Chondrocyte (in vitro differentiated cells): Measurements from ENCODE around the gene SDCBP2. TPM values are rescaled to one million over a fixed set of nuclear protein-coding genes. Genes with fewer than 3 reads are reported as not detected.
A peak's percentile ranks its signal among the peaks of the same experiment; 100 is the strongest.

Experiments used
- DNase-seq: peaks from one replicate; pipeline ENCODE4 v3.0.0; 2021; ENCODE audit warnings: mixed read lengths, low spot score
- H3K27ac Mint-ChIP-seq: one replicate; pipeline ENCODE4 v1.8.0; 2021; ENCODE audit warnings: mild to moderate bottlenecking, moderate library complexity, mixed read lengths; ENCODE audit not compliant: unreplicated experiment
- H3K27me3 Mint-ChIP-seq: 2 replicates; pipeline ENCODE4 v1.8.0; 2021; ENCODE audit warnings: low read depth, mixed read lengths
- H3K36me3 Mint-ChIP-seq: 2 replicates; pipeline ENCODE4 v1.8.0; 2021; ENCODE audit warnings: low read depth, mixed read lengths
- H3K4me1 Mint-ChIP-seq: 2 replicates; pipeline ENCODE4 v1.8.0; 2021; ENCODE audit warnings: low read depth, mild to moderate bottlenecking, mixed read lengths
- H3K4me3 Mint-ChIP-seq: one replicate; pipeline ENCODE4 v1.8.0; 2021; ENCODE audit warnings: mild to moderate bottlenecking, moderate library complexity, mixed read lengths; ENCODE audit not compliant: unreplicated experiment
- H3K9me3 Mint-ChIP-seq: 2 replicates; pipeline ENCODE4 v1.8.0; 2021; ENCODE audit warnings: low read depth, mixed read lengths
- total RNA-seq: library from RNA; stranded (reverse); gene quantifications from 3 replicates; pipeline ENCODE4 v1.2.1, GENCODE V29; 2021
- TF ChIP-seq, protein P1 (sequence below): fragments of 200-600 bp; sonication (generic); IDR thresholded peaks from 2 replicates; pipeline ENCODE4 v1.5.0; 2021; ENCODE audit warnings: antibody characterized with exemption, mild to moderate bottlenecking, moderate library complexity

SDCBP2 gene
- total RNA-seq, 1 donor from 2014 or later, result 2.3 TPM

GRCh38 chr20:1332749-1333300 lies 3.9 kb upstream of the SDCBP2 start:
- Mint-ChIP-seq H3K4me3 (no peak overlapping the region), H3K36me3 (no peaks in the 10 kb centered on the region), H3K27ac (no peak overlapping the region), H3K27me3 (no peaks in the 10 kb centered on the region), H3K9me3 (no peaks in the 10 kb centered on the region), H3K4me1 (peaks cover 8% of the 10 kb centered on the region)
- TF ChIP-seq, protein P1, sequence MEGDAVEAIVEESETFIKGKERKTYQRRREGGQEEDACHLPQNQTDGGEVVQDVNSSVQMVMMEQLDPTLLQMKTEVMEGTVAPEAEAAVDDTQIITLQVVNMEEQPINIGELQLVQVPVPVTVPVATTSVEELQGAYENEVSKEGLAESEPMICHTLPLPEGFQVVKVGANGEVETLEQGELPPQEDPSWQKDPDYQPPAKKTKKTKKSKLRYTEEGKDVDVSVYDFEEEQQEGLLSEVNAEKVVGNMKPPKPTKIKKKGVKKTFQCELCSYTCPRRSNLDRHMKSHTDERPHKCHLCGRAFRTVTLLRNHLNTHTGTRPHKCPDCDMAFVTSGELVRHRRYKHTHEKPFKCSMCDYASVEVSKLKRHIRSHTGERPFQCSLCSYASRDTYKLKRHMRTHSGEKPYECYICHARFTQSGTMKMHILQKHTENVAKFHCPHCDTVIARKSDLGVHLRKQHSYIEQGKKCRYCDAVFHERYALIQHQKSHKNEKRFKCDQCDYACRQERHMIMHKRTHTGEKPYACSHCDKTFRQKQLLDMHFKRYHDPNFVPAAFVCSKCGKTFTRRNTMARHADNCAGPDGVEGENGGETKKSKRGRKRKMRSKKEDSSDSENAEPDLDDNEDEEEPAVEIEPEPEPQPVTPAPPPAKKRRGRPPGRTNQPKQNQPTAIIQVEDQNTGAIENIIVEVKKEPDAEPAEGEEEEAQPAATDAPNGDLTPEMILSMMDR, result no peak
- DNase-seq, result no peak

GRCh38 chr20:1331801-1332453 lies 3.0 kb upstream of the SDCBP2 start:
- peaks cover 8% of the 10 kb centered on the region for H3K4me1 Mint-ChIP-seq
- H3K36me3 Mint-ChIP-seq, result no peaks in the 10 kb centered on the region
- no peaks in the 10 kb centered on the region for H3K9me3 Mint-ChIP-seq
- TF ChIP-seq, protein P1, result no peak
- H3K27me3 Mint-ChIP-seq, result no peaks in the 10 kb centered on the region
- DNase-seq, result no peak
- no peak overlapping the region for H3K4me3 Mint-ChIP-seq
- no peak overlapping the region for H3K27ac Mint-ChIP-seq

GRCh38 chr20:1331101-1331500 lies 2.2 kb upstream of the SDCBP2 start:
- no peaks in the 10 kb centered on the region for H3K9me3 Mint-ChIP-seq
- no peak for DNase-seq
- H3K27me3 Mint-ChIP-seq, result no peaks in the 10 kb centered on the region
- no peak overlapping the region for H3K27ac Mint-ChIP-seq
- H3K36me3 Mint-ChIP-seq, result no peaks in the 10 kb centered on the region
- TF ChIP-seq, protein P1, result no peak
- peaks cover 8% of the 10 kb centered on the region for H3K4me1 Mint-ChIP-seq
- no peak overlapping the region for H3K4me3 Mint-ChIP-seq

GRCh38 chr20:1330075-1330830 lies 1.3 kb upstream of the SDCBP2 start:
- no peak overlapping the region for H3K4me3 Mint-ChIP-seq
- no peaks in the 10 kb centered on the region for H3K36me3 Mint-ChIP-seq
- peaks cover 8% of the 10 kb centered on the region for H3K4me1 Mint-ChIP-seq
- TF ChIP-seq, protein P1, result no peak
- no peaks in the 10 kb centered on the region for H3K9me3 Mint-ChIP-seq
- DNase-seq, result no peak
- peak overlapping the region; percentile 3 for H3K27ac Mint-ChIP-seq
- H3K27me3 Mint-ChIP-seq, result no peaks in the 10 kb centered on the region

DNA sequence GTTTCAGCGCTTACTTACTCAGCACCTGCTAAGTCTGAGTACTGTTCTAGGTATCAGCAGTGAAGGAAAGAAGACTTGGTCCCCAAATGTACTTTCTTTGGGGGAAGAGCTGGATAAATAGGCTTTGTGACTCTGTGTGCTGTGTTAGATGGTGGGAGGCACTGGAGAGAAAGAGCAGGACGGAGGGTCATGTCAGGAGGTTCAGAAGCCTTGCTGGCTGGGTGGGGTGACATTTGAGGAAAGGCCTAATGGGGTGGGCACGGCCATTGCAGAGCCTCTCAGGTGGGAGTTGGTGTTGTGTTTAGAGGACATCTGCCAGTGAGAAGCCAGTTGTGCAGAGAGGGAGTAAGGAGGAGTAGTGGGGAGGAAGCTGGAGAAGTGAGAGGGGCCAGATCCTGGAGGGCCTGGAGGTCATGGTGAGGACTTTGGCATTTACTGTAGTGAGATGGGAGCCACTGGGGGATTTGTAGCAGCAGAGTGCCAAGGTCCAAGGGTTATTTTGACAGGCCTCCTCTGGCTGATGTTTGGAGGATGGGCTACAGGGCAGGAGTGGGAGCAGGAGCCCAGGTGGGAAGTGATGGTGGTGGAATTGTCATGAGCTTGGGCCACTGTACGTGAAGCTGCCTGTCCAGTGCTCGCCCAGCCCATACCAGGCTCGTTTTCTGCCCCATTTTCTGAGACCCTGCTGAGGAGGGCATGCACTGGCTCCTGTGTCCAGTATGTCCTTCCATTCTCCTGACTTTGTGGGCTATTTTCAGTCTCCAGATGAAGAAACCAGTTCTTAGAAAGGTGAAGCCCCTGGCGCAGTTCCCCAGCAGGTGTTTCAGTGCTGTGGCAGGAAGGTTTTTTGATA lies 886 bp downstream of the SDCBP2 start:
- no peaks in the 10 kb centered on the region for H3K27me3 Mint-ChIP-seq

More for the DNA sequence above, 886 bp downstream of the SDCBP2 start:
- no peak for DNase-seq
- Mint-ChIP-seq H3K4me1 (peaks cover 14% of the 10 kb centered on the region), H3K4me3 (no peak overlapping the region), H3K9me3 (no peaks in the 10 kb centered on the region), H3K36me3 (no peaks in the 10 kb centered on the region), H3K27ac (peak overlapping the region; percentile 87)
- TF ChIP-seq, protein P1, result no peak
